Measurements from ENCODE around the gene ATP1B2.

Gene ATP1B2

GRCh38 chr17:7705269-7706255, 54.8 kb downstream of the ATP1B2 start:
- Histone ChIP-seq H3K4me1 (ENCODE audit: insufficient read depth, low read length) (peaks cover 5% of the 10 kb centered on the region), H3K4me3 (ENCODE audit: low read depth in 1 of 2, low read length in 2 of 2) (peak overlapping the region in 1 of 2 donors; percentile 42), H3K9me3 (ENCODE audit: low read length) (no peaks in the 10 kb centered on the region), H3K9ac (ENCODE audit: low read length) (no peak overlapping the region), H3K27me3 (ENCODE audit: control insufficient read depth in 1 of 2, insufficient read depth in 2 of 2, low read length in 2 of 2) (peaks cover 19 to 72% of the 10 kb centered on the region in 2 donors), H3K36me3 (ENCODE audit: insufficient read depth, low read length) (peaks cover 8% of the 10 kb centered on the region), H3K27ac (ENCODE audit: low read depth, low read length) (no peak overlapping the region)

DNA sequence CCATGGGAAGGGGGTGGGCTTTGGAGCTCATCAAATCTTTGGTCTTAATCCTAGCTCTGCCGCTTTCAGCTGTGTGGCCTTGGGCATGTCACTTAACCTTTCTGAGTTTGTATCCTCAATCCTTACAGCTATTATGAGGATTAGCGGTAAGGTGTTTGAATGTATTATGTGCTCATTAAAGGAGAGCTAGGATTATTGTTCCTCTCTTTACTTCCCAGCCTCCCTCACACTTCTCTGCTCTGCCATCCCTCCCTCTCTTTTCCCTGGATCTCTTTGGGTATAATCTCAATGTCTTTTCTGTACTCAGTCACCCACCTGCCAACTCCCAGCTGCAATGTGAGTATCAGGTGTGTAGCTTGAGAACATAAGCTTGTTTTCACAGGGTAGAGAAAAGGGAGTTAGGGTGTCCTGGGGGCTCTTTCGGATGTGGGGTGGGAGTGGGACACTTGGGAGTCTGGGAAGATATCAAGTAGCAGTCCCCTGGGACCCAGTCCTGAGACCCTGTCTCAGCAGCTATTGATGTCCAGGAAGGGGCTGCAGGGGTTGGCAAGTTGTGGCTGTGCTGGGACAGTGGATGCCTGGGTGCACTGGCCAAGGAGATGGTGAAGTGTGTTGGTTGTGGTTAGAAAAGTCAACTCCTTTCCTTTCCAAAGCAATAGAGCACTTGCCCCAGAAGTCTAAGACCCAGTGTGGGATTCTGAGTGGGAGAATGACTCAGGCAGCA, 56.1 kb downstream of the ATP1B2 start:
- Histone ChIP-seq H3K9me3 (ENCODE audit: low read length) (no peaks in the 10 kb centered on the region), H3K4me3 (ENCODE audit: low read depth in 1 of 2, low read length in 2 of 2) (no peak overlapping the region), H3K4me1 (ENCODE audit: insufficient read depth, low read length) (peaks cover 5% of the 10 kb centered on the region), H3K27me3 (ENCODE audit: control insufficient read depth in 1 of 2, insufficient read depth in 2 of 2, low read length in 2 of 2) (peaks cover 22 to 85% of the 10 kb centered on the region in 2 donors), H3K36me3 (ENCODE audit: insufficient read depth, low read length) (peaks cover 5% of the 10 kb centered on the region), H3K27ac (ENCODE audit: low read depth, low read length) (no peak overlapping the region), H3K9ac (ENCODE audit: low read length) (no peak overlapping the region)

All from muscle layer of colon (tissue), 2 donors.